Naive thymus-derived CD8-positive, alpha-beta T cell (primary cell): ENCODE measurements around the gene UBE2N. TPM values are rescaled to one million over a fixed set of nuclear protein-coding genes. Genes with fewer than 3 reads are reported as not detected.

Experiments
- ATAC-seq, 2 donors: fragments of 150-1000 bp; cut with Tn5 transposase in 1 of 2; sonication (Bioruptor Pico), chemical (Tn5 transposase) in 1 of 2; 1 replicate in 1 of 2; 2 replicates in 1 of 2; pipeline ENCODE4 v1.10.0; 2021; ENCODE audit warnings: mild to moderate bottlenecking in 2 of 2, moderate library complexity in 2 of 2
- POLR2A ChIA-PET: fragments of 350-600 bp; sonication (Branson Sonifier 250); formaldehyde crosslinking; loops from one replicate; lab custom pipeline; 2021; ENCODE audit warnings: antibody characterized with exemption; lab: Charles Lee
- DNase-seq, 10 donors: peaks; one replicate each; pipeline versions ENCODE4 v3.0.0 to v3.0.0-alpha.2; 2020 to 2022
- H3K27ac Mint-ChIP-seq, 10 donors: one replicate each; pipeline ENCODE4 v1.8.0; 2020 to 2022; ENCODE audit warnings: mild to moderate bottlenecking in 10 of 10, mixed read lengths in 10 of 10, moderate library complexity in 4 of 10, inconsistent platforms in 1 of 10
- H3K27me3 Mint-ChIP-seq, 5 donors: one replicate each; pipeline ENCODE4 v1.8.0; 2021 to 2022; ENCODE audit warnings: mixed read lengths in 5 of 5
- H3K36me3 Mint-ChIP-seq, 3 donors: one replicate each; pipeline ENCODE4 v1.8.0; 2020 to 2022; ENCODE audit warnings: mixed read lengths in 3 of 3, mild to moderate bottlenecking in 2 of 3, inconsistent platforms in 1 of 3
- H3K4me1 Mint-ChIP-seq, 4 donors: one replicate each; pipeline ENCODE4 v1.8.0; 2021 to 2022; ENCODE audit warnings: mixed read lengths in 4 of 4
- H3K4me3 Mint-ChIP-seq, 10 donors: one replicate each; pipeline ENCODE4 v1.8.0; 2020 to 2022; ENCODE audit warnings: mild to moderate bottlenecking in 10 of 10, mixed read lengths in 10 of 10, moderate library complexity in 6 of 10, inconsistent platforms in 1 of 10
- H3K9me3 Mint-ChIP-seq, 9 donors: one replicate each; pipeline ENCODE4 v1.8.0; 2020 to 2022; ENCODE audit warnings: mixed read lengths in 9 of 9, mild to moderate bottlenecking in 3 of 9, inconsistent platforms in 1 of 9, moderate library complexity in 1 of 9
- polyA plus RNA-seq, 3 donors: library from polyadenylated mRNA; unstranded; fragments of 300-500 nt; fragmentation: Illumina TruSeq; gene quantifications; one replicate each; pipeline ENCODE4 v1.2.3, GENCODE V29; 2021
- total RNA-seq, 8 experiments: library from RNA in 2 of 8; stranded (reverse) in 2 of 8; gene quantifications; one replicate each; pipeline ENCODE4 v1.2.3 and lab custom pipeline; 2021 to 2026

The UBE2N gene
- total and polyA plus RNA-seq, 5 experiments from 2014 or later = 66.8 to 123 (median 117) TPM

- H3K9me3 Mint-ChIP-seq = no peaks in the 10 kb centered on the region
- no peaks in the 10 kb centered on the region for H3K27me3 Mint-ChIP-seq
- DNase-seq (no peak), ATAC-seq (no peak)
- H3K36me3 Mint-ChIP-seq = no peaks in the 10 kb centered on the region
- no peak overlapping the region for H3K4me3 Mint-ChIP-seq
- no peak overlapping the region for H3K27ac Mint-ChIP-seq
- POLR2A ChIA-PET = no interaction called here
- H3K4me1 Mint-ChIP-seq = peaks cover 3 to 15% (median 12%) of the 10 kb centered on the region in 4 donors
Measured at GRCh38 chr12:93358821-93359220, 82.9 kb downstream of the UBE2N start.

GRCh38 chr12:93358058-93358457, 83.7 kb downstream of the UBE2N start:
- Mint-ChIP-seq H3K4me3 (no peak overlapping the region), H3K4me1 (peaks cover 2 to 9% (median 5%) of the 10 kb centered on the region in 4 donors), H3K27ac (no peak overlapping the region), H3K9me3 (no peaks in the 10 kb centered on the region), H3K27me3 (no peaks in the 10 kb centered on the region), H3K36me3 (no peaks in the 10 kb centered on the region)
- no peak for ATAC-seq
- POLR2A ChIA-PET = no interaction called here
- DNase-seq = no peak

GRCh38 chr12:93356214-93356613, 85.5 kb downstream of the UBE2N start:
- DNase-seq = no peak
- no peak overlapping the region for H3K27ac Mint-ChIP-seq
- no peaks in the 10 kb centered on the region for H3K36me3 Mint-ChIP-seq
- H3K9me3 Mint-ChIP-seq = no peaks in the 10 kb centered on the region
- H3K4me3 Mint-ChIP-seq = no peak overlapping the region
- no peak for ATAC-seq
- POLR2A ChIA-PET = no interaction called here
- peaks cover 0 to 3% (median 0%) of the 10 kb centered on the region in 4 donors for H3K4me1 Mint-ChIP-seq
- H3K27me3 Mint-ChIP-seq = peaks cover 0 to 1% (median 0%) of the 10 kb centered on the region in 5 donors

Other genes starting within 250 kb of the UBE2N start
- 10 to 100 TPM; 52.0 to 55.5 TPM for gene NUDT4, start 64.0 kb downstream of the UBE2N start, total RNA-seq
- gene NUDT4, start 64.0 kb downstream of the UBE2N start, polyA plus RNA-seq = 10 to 100 TPM; 38.0 to 47.8 (median 38.1) TPM
- gene MRPL42, start 25.6 kb upstream of the UBE2N start, total RNA-seq = 10 to 100 TPM; 35.6 to 40.8 TPM
- gene MRPL42, start 25.6 kb upstream of the UBE2N start, polyA plus RNA-seq = 10 to 100 TPM; 62.4 to 64.6 (median 64.2) TPM
- 1 to 10 TPM; 1.9 to 2.9 TPM for gene SOCS2, start 130.7 kb upstream of the UBE2N start, total RNA-seq
- 10 to 100 TPM; 11.1 to 18.3 (median 16.0) TPM for gene SOCS2, start 130.7 kb upstream of the UBE2N start, polyA plus RNA-seq
- 10 to 100 TPM in 1 of 2 experiments, 1 to 10 TPM in 1; 9.9 to 13.0 TPM for gene CRADD, start 235.4 kb upstream of the UBE2N start, total RNA-seq
- gene CRADD, start 235.4 kb upstream of the UBE2N start, polyA plus RNA-seq = 10 to 100 TPM; 12.1 to 13.7 (median 13.6) TPM